DND-41 (cell line): Measurements from ENCODE around the gene MTHFR.

Source experiments
- CTCF ChIP-seq: IDR thresholded peaks from 2 replicates; pipeline ENCODE4 v1.5.1; 2012; ENCODE audit warnings: borderline replicate concordance, low read length, moderate library complexity, mild to moderate bottlenecking; ENCODE audit not compliant: poor library complexity, severe bottlenecking; ENCODE audit errors: extremely low read depth
- EZH2 ChIP-seq: IDR thresholded peaks from 3 replicates; pipeline ENCODE4 v1.6.1; 2012; ENCODE audit warnings: borderline replicate concordance, low read depth, mild to moderate bottlenecking, moderate library complexity, low read length, inconsistent platforms; ENCODE audit not compliant: severe bottlenecking

DNA sequence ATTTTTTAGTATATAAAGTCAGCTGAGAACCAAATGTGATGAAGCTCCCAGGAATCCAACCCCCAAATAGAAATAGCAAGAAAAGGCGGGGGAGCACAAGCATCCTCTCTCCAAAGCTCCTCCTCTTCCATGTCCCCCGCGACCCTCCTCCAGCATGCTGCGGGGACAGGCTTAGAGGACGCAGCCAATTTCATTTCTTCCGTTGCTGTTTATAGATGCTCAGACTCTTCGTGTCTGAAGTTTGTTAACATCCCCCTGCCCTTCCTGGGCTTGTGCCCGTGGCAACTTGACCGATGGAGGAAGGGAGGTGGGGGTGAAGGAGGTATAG, 42.6 kb upstream of the MTHFR start:
- TF ChIP-seq CTCF (no peak), EZH2 (no peak)
